NOMO-1 treated with DMSO at 0.1 percent for 48 hours (cell line): ENCODE results near the gene AMOT.

ENCODE experiments used
- DNase-seq: peaks from one replicate; lab custom pipeline; 2025; ENCODE audit not compliant: unreplicated experiment; lab: John Stamatoyannopoulos, UW

The AMOT gene

GRCh38 chrX:112841114-112841819 lies 636 bp upstream of the AMOT start:
- DNase-seq, result peak; percentile 74

GRCh38 chrX:112839856-112840255 lies 775 bp downstream of the AMOT start:
- DNase-seq, result no peak

- no peak for DNase-seq
These were observed 3.1 kb downstream of the AMOT start for GRCh38 chrX:112837531-112837930.

GRCh38 chrX:112835019-112835418 lies 5.6 kb downstream of the AMOT start:
- DNase-seq, result no peak

GRCh38 chrX:112834031-112834845 lies 6.4 kb downstream of the AMOT start:
- DNase-seq, result no peak

GRCh38 chrX:112832481-112833095 lies 8.0 kb downstream of the AMOT start:
- no peak for DNase-seq

- DNase-seq, result no peak
These were observed 10.1 kb downstream of the AMOT start for GRCh38 chrX:112830540-112830939.

- DNase-seq, result no peak
These were observed 13.2 kb downstream of the AMOT start for GRCh38 chrX:112827292-112827903.

- no peak for DNase-seq
These were observed 14.6 kb downstream of the AMOT start for GRCh38 chrX:112826023-112826422.

- no peak for DNase-seq
These were observed 17.7 kb downstream of the AMOT start for GRCh38 chrX:112822892-112823291.

- DNase-seq, result no peak
These were observed 20.0 kb downstream of the AMOT start for GRCh38 chrX:112820364-112821268.

- no peak for DNase-seq
These were observed 20.8 kb downstream of the AMOT start for GRCh38 chrX:112819813-112820212.

- DNase-seq, result no peak
These were observed 21.5 kb downstream of the AMOT start for GRCh38 chrX:112819008-112819640.

GRCh38 chrX:112818114-112819007 lies 22.3 kb downstream of the AMOT start:
- DNase-seq, result no peak

- no peak for DNase-seq
These were observed 23.7 kb downstream of the AMOT start for GRCh38 chrX:112816908-112817307.

- no peak for DNase-seq
These were observed 26.1 kb downstream of the AMOT start for GRCh38 chrX:112814496-112814895.

GRCh38 chrX:112812741-112813140 lies 27.9 kb downstream of the AMOT start:
- DNase-seq, result no peak

- no peak for DNase-seq
These were observed 31.9 kb downstream of the AMOT start for GRCh38 chrX:112808651-112809195.

GRCh38 chrX:112808007-112808406 lies 32.6 kb downstream of the AMOT start:
- no peak for DNase-seq
